GM23338 (cell line): ENCODE data around the gene APOL1. TPM values are rescaled to one million over a fixed set of nuclear protein-coding genes. Genes with fewer than 3 reads are reported as not detected.

Source experiments
- ATAC-seq: fragments of 200-7000 bp; cut with Tn5 transposase; 3 replicates; pipeline ENCODE4 v1.9.1; 2020
- DNase-seq: peaks from one replicate; pipeline ENCODE4 v3.0.0-alpha.2; 2015; ENCODE audit warnings: low spot score
- H2AFZ ChIP-seq: fragments of 200-600 bp; sonication (generic); 2 replicates; pipeline ENCODE4 v1.8.0; 2016; ENCODE audit warnings: antibody characterized with exemption, mild to moderate bottlenecking, moderate library complexity
- H3F3A ChIP-seq: fragments of 200-600 bp; sonication (generic); replicated peaks from 2 replicates; pipeline ENCODE4 v1.8.0; 2017; ENCODE audit warnings: antibody characterized with exemption, mixed run types, low read depth
- H3K27ac ChIP-seq: fragments of 200-600 bp; sonication (generic); 2 replicates; pipeline ENCODE4 v1.6.1; 2016; ENCODE audit warnings: low read depth
- H3K27me3 ChIP-seq: fragments of 200-600 bp; sonication (generic); 2 replicates; pipeline ENCODE4 v1.8.0; 2016; ENCODE audit warnings: mild to moderate bottlenecking, mixed run types, moderate library complexity; ENCODE audit not compliant: insufficient read depth
- H3K36me3 ChIP-seq: fragments of 200-600 bp; sonication (generic); 2 replicates; pipeline ENCODE4 v1.8.0; 2016; ENCODE audit warnings: mild to moderate bottlenecking; ENCODE audit not compliant: insufficient read depth
- H3K4me1 ChIP-seq: fragments of 200-600 bp; sonication (generic); 2 replicates; pipeline ENCODE4 v1.8.0; 2016; ENCODE audit warnings: mild to moderate bottlenecking, moderate library complexity; ENCODE audit not compliant: insufficient read depth
- H3K4me2 ChIP-seq: fragments of 200-600 bp; sonication (generic); 2 replicates; pipeline ENCODE4 v1.7.1; 2017; ENCODE audit warnings: mixed run types
- H3K4me3 ChIP-seq: fragments of 200-600 bp; sonication (generic); 2 replicates; pipeline ENCODE4 v1.6.1; 2016; ENCODE audit warnings: mixed run types
- H3K79me2 ChIP-seq: fragments of 200-600 bp; sonication (generic); replicated peaks from 2 replicates; pipeline ENCODE4 v1.8.0; 2017; ENCODE audit warnings: mild to moderate bottlenecking; ENCODE audit not compliant: insufficient read depth
- H3K9me2 ChIP-seq: fragments of 200-600 bp; sonication (generic); 2 replicates; pipeline ENCODE4 v1.8.0; 2017; ENCODE audit not compliant: insufficient read depth
- H4K20me1 ChIP-seq: fragments of 200-600 bp; sonication (generic); replicated peaks from 2 replicates; pipeline ENCODE4 v1.8.0; 2017; ENCODE audit warnings: mild to moderate bottlenecking; ENCODE audit not compliant: insufficient read depth
- H3K27ac Mint-ChIP-seq: 2 replicates; pipeline ENCODE4 v1.8.0; 2020; ENCODE audit warnings: inconsistent platforms, mild to moderate bottlenecking, moderate library complexity, mixed read lengths
- H3K27me3 Mint-ChIP-seq: 3 replicates; pipeline ENCODE4 v1.8.0; 2022; ENCODE audit warnings: low read depth, mild to moderate bottlenecking, moderate library complexity, mixed read lengths, inconsistent platforms; ENCODE audit not compliant: insufficient read depth, poor library complexity
- H3K36me3 Mint-ChIP-seq: 3 replicates; pipeline ENCODE4 v1.8.0; 2021; ENCODE audit warnings: low read depth, mild to moderate bottlenecking, inconsistent platforms, moderate library complexity, mixed read lengths
- H3K4me1 Mint-ChIP-seq: 3 replicates; pipeline ENCODE4 v1.8.0; 2020; ENCODE audit warnings: mild to moderate bottlenecking, inconsistent platforms, mixed read lengths
- H3K4me3 Mint-ChIP-seq: 3 replicates; pipeline ENCODE4 v1.8.0; 2021; ENCODE audit warnings: moderate library complexity, mild to moderate bottlenecking, inconsistent platforms, mixed read lengths
- H3K9me3 Mint-ChIP-seq: 3 replicates; pipeline ENCODE4 v1.8.0; 2020; ENCODE audit warnings: moderate library complexity, mild to moderate bottlenecking, inconsistent platforms, mixed read lengths
- EZH2 ChIP-seq: fragments of 200-600 bp; sonication (generic); IDR thresholded peaks from one replicate; pipeline ENCODE4 v1.8.0; 2017; ENCODE audit warnings: antibody characterized with exemption, mild to moderate bottlenecking, low read depth; ENCODE audit not compliant: unreplicated experiment
- JUNB ChIP-seq: IDR thresholded peaks from one replicate; pipeline ENCODE4 v1.6.1; 2016; ENCODE audit warnings: antibody characterized with exemption; ENCODE audit not compliant: unreplicated experiment
- NANOG ChIP-seq: IDR thresholded peaks from 2 replicates; pipeline ENCODE4 v1.6.1; 2016; ENCODE audit warnings: antibody characterized with exemption, borderline replicate concordance
- POLR2AphosphoS5 ChIP-seq: IDR thresholded peaks from 2 replicates; pipeline ENCODE4 v1.6.1; 2016; ENCODE audit warnings: antibody characterized with exemption, low read depth
- ZNF331 ChIP-seq: fragments of 250-450 bp; sonication (Bioruptor Pico); IDR thresholded peaks from 2 replicates; pipeline ENCODE4 v1.5.0; 2020; ENCODE audit warnings: low read depth, mild to moderate bottlenecking, moderate library complexity
- polyA plus RNA-seq: library from polyadenylated mRNA; unstranded; fragments of >200 nt; fragmentation: Nextera tagmentation; extraction: Ambion mirVana; gene quantifications from 2 replicates; pipeline ENCODE4 v1.2.1, GENCODE V29; 2016
- total RNA-seq: library from RNA; depleted of rRNA; stranded (reverse); fragments of >200 nt; shearing (Covaris generic); gene quantifications from 2 replicates; pipeline ENCODE4 v1.2.3, GENCODE V29; 2014
- TF ChIP-seq, protein P1 (sequence below): fragments of 250-450 bp; sonication (Bioruptor Pico); IDR thresholded peaks from 2 replicates; pipeline ENCODE4 v1.5.0; 2020; ENCODE audit warnings: mild to moderate bottlenecking, moderate library complexity
- TF ChIP-seq, protein P2 (sequence below), 2 experiments: fragments of 200-600 bp in 1 of 2; sonication (generic) in 1 of 2; conservative IDR thresholded peaks; 2 replicates each; pipeline versions ENCODE4 v1.5.1 to v1.6.1; 2016 to 2017; ENCODE audit warnings: antibody characterized with exemption in 2 of 2, low read depth in 2 of 2, mild to moderate bottlenecking in 2 of 2, moderate library complexity in 1 of 2
- TF ChIP-seq, protein P3 (sequence below): IDR thresholded peaks from 2 replicates; pipeline ENCODE4 v1.6.1; 2016; ENCODE audit warnings: antibody characterized with exemption

APOL1 gene
- total and polyA plus RNA-seq, 2 experiments from 2014 or later = 0.11 TPM; not detected in 1

DNA sequence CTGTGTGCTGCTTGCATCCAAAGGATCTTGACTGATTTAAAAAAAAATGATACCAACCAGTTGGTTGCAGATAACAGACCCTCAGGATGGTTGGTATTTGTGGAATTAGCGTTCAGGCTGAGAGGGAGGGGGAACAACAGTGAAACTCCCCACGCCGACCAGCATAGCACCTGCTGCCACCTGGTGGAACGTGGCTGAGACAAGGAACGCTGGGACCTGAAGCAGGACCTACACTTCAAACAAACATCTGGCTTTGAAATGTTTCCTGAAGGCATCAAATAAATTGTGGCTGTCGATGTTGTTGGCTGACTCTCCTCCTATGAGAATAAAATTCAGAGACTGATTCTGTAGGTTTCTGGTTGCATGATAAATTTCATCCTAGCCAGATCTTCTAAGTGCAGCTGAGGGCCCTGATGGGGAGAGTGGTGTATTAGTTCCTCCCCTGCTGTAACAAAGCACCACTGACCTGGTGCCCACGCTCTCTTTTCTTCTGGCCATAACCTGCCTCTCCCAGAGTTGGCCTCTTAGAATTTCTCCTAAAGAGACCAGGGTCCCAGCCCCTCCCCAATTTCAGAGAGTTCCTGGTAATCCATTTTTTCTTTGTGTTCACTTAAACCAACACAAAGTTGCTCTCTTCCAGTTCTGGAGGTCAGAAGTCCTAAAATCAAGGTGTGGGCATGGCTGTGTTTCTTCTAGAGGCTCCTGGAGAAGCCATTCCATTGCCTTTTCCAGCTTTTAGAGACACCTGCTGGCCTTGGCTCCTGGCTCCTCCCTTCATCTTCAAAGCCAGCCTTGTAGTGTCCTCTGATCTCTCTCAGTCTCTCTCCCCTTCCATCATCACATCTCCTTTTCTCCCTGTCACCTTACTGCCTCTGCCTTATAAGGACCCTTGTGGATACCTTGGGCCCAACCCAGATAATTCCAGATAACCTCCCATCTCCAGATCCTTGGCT is 30.9 kb upstream of the APOL1 start:
- Histone ChIP-seq H3F3A (no peaks in the 10 kb centered on the region), H3K27me3 (no peaks in the 10 kb centered on the region), H3K4me3 (no peak overlapping the region), H3K4me2 (no peak overlapping the region), H3K36me3 (no peaks in the 10 kb centered on the region), H3K79me2 (no peaks in the 10 kb centered on the region), H3K27ac (no peak overlapping the region), H3K4me1 (peaks cover 3% of the 10 kb centered on the region; the same call in 1 of the 2 replicates), H3K9me2 (no peaks in the 10 kb centered on the region), H4K20me1 (no peaks in the 10 kb centered on the region), H2AFZ (no peak overlapping the region)
- ATAC-seq (peak; percentile 96), DNase-seq (peak; percentile 86)
- Mint-ChIP-seq H3K27me3 (peaks cover 10% of the 10 kb centered on the region), H3K9me3 (no peaks in the 10 kb centered on the region; the same call in 2 of the 3 replicates), H3K27ac (no peak overlapping the region), H3K36me3 (peaks cover 11% of the 10 kb centered on the region; the same call in 2 of the 3 replicates), H3K4me1 (peaks cover 5% of the 10 kb centered on the region; the same call in 2 of the 3 replicates), H3K4me3 (no peak overlapping the region)
- TF ChIP-seq POLR2AphosphoS5 (no peak), NANOG (no peak), EZH2 (no peak), ZNF331 (CRISPR knock-in tag) (no peak), JUNB (no peak)
- TF ChIP-seq, protein P1, sequence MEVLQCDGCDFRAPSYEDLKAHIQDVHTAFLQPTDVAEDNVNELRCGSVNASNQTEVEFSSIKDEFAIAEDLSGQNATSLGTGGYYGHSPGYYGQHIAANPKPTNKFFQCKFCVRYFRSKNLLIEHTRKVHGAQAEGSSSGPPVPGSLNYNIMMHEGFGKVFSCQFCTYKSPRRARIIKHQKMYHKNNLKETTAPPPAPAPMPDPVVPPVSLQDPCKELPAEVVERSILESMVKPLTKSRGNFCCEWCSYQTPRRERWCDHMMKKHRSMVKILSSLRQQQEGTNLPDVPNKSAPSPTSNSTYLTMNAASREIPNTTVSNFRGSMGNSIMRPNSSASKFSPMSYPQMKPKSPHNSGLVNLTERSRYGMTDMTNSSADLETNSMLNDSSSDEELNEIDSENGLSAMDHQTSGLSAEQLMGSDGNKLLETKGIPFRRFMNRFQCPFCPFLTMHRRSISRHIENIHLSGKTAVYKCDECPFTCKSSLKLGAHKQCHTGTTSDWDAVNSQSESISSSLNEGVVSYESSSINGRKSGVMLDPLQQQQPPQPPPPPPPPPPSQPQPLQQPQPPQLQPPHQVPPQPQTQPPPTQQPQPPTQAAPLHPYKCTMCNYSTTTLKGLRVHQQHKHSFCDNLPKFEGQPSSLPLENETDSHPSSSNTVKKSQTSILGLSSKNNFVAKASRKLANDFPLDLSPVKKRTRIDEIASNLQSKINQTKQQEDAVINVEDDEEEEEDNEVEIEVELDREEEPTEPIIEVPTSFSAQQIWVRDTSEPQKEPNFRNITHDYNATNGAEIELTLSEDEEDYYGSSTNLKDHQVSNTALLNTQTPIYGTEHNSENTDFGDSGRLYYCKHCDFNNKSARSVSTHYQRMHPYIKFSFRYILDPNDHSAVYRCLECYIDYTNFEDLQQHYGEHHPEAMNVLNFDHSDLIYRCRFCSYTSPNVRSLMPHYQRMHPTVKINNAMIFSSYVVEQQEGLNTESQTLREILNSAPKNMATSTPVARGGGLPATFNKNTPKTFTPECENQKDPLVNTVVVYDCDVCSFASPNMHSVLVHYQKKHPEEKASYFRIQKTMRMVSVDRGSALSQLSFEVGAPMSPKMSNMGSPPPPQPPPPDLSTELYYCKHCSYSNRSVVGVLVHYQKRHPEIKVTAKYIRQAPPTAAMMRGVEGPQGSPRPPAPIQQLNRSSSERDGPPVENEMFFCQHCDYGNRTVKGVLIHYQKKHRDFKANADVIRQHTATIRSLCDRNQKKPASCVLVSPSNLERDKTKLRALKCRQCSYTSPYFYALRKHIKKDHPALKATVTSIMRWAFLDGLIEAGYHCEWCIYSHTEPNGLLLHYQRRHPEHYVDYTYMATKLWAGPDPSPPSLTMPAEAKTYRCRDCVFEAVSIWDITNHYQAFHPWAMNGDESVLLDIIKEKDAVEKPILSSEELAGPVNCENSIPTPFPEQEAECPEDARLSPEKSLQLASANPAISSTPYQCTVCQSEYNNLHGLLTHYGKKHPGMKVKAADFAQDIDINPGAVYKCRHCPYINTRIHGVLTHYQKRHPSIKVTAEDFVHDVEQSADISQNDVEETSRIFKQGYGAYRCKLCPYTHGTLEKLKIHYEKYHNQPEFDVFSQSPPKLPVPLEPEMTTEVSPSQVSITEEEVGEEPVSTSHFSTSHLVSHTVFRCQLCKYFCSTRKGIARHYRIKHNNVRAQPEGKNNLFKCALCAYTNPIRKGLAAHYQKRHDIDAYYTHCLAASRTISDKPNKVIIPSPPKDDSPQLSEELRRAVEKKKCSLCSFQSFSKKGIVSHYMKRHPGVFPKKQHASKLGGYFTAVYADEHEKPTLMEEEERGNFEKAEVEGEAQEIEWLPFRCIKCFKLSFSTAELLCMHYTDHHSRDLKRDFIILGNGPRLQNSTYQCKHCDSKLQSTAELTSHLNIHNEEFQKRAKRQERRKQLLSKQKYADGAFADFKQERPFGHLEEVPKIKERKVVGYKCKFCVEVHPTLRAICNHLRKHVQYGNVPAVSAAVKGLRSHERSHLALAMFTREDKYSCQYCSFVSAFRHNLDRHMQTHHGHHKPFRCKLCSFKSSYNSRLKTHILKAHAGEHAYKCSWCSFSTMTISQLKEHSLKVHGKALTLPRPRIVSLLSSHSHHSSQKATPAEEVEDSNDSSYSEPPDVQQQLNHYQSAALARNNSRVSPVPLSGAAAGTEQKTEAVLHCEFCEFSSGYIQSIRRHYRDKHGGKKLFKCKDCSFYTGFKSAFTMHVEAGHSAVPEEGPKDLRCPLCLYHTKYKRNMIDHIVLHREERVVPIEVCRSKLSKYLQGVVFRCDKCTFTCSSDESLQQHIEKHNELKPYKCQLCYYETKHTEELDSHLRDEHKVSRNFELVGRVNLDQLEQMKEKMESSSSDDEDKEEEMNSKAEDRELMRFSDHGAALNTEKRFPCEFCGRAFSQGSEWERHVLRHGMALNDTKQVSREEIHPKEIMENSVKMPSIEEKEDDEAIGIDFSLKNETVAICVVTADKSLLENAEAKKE (CRISPR knock-in tag) = peak; percentile 8; the same call in 1 of the 2 replicates
- TF ChIP-seq, protein P2, sequence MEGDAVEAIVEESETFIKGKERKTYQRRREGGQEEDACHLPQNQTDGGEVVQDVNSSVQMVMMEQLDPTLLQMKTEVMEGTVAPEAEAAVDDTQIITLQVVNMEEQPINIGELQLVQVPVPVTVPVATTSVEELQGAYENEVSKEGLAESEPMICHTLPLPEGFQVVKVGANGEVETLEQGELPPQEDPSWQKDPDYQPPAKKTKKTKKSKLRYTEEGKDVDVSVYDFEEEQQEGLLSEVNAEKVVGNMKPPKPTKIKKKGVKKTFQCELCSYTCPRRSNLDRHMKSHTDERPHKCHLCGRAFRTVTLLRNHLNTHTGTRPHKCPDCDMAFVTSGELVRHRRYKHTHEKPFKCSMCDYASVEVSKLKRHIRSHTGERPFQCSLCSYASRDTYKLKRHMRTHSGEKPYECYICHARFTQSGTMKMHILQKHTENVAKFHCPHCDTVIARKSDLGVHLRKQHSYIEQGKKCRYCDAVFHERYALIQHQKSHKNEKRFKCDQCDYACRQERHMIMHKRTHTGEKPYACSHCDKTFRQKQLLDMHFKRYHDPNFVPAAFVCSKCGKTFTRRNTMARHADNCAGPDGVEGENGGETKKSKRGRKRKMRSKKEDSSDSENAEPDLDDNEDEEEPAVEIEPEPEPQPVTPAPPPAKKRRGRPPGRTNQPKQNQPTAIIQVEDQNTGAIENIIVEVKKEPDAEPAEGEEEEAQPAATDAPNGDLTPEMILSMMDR (conservative IDR thresholded peaks at IDR 0.05; ENCODE audit: low read depth in 2 of 2) = peak; percentile 82 to 92
- TF ChIP-seq, protein P3, sequence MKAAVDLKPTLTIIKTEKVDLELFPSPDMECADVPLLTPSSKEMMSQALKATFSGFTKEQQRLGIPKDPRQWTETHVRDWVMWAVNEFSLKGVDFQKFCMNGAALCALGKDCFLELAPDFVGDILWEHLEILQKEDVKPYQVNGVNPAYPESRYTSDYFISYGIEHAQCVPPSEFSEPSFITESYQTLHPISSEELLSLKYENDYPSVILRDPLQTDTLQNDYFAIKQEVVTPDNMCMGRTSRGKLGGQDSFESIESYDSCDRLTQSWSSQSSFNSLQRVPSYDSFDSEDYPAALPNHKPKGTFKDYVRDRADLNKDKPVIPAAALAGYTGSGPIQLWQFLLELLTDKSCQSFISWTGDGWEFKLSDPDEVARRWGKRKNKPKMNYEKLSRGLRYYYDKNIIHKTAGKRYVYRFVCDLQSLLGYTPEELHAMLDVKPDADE = no peak
